D721Med (cell line): ENCODE measurements around the gene TMED10.

Source experiments
- DNase-seq: peaks from one replicate; pipeline ENCODE4 v3.0.0; 2011; ENCODE audit warnings: low spot score; ENCODE audit not compliant: insufficient read length
- FAIRE-seq: peaks from 2 replicates; lab custom pipeline; 2011; peaks lifted over from hg19 to GRCh38; lab: Jason Lieb, UNC
- TF ChIP-seq, protein P1 (sequence below): IDR thresholded peaks from 2 replicates; pipeline ENCODE4 v1.5.1; 2012; ENCODE audit warnings: mild to moderate bottlenecking, control low read depth; ENCODE audit not compliant: insufficient read depth; ENCODE audit errors: missing control alignments

Gene TMED10

DNA sequence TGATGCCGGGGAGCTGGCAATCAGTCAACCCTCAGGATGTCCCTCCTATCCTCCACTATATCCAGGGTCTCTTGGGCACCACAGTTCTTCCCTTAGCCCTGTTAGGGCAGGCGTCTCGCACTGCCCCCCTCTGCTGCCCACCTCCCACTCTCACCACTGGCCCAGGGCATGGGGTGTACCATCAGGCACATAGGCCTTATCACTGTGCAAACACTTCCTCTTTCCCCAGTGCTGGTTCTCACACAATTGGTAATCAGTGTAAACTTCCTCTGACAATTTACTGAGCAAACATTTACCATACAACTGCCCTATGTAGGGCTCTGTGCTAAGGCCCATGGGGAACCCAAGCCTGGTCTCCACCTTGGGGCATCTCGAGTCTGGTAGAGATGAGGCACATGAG is 20.1 kb upstream of the TMED10 start:
- TF ChIP-seq, protein P1, sequence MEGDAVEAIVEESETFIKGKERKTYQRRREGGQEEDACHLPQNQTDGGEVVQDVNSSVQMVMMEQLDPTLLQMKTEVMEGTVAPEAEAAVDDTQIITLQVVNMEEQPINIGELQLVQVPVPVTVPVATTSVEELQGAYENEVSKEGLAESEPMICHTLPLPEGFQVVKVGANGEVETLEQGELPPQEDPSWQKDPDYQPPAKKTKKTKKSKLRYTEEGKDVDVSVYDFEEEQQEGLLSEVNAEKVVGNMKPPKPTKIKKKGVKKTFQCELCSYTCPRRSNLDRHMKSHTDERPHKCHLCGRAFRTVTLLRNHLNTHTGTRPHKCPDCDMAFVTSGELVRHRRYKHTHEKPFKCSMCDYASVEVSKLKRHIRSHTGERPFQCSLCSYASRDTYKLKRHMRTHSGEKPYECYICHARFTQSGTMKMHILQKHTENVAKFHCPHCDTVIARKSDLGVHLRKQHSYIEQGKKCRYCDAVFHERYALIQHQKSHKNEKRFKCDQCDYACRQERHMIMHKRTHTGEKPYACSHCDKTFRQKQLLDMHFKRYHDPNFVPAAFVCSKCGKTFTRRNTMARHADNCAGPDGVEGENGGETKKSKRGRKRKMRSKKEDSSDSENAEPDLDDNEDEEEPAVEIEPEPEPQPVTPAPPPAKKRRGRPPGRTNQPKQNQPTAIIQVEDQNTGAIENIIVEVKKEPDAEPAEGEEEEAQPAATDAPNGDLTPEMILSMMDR = no peak
- no peak for FAIRE-seq
- no peak for DNase-seq

DNA sequence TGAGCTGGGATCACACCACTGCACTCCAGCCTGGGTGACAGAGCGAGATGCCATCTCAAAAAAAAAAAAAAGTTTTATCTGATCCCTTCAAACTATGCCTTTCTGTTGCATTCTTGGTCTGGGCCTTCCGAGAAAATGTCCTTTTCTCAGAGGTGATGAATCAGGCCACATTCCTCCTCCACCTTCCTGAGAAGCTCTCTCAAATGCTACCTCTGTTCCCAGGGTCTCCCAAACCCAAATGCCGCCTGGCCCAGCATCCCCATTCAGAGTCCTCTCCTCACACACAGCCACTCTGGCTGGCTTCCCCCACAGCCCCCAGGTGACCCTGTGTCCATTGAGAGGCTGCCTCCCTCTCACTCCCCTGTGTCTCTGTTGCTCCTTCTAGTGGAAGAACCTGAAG is 19.7 kb upstream of the TMED10 start:
- TF ChIP-seq, protein P1 = no peak
- no peak for DNase-seq
- FAIRE-seq = no peak

GRCh38 chr14:75191100-75191499 is 14.7 kb upstream of the TMED10 start:
- FAIRE-seq (no peak), DNase-seq (no peak)
- TF ChIP-seq, protein P1 = no peak

DNA sequence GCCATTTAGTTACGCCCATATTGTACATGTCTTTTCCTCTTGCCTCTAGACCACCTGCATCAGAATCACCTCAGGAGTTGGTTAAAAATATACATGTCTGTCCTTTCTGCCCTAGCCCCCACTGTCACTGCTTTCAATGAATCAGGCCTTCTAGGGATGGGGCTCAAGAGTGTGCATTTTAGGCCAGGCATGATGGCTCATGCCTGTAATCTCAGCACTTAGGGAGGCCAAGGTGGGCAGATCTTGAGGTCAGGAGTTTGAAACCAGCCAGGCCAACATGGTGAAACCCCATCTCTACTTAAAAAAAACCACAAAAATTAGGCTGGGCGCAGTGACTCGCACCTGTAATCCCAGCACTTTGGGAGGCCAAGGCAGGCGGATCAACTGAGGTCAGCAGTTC is 13.6 kb upstream of the TMED10 start:
- DNase-seq (no peak), FAIRE-seq (no peak)
- TF ChIP-seq, protein P1 = no peak

DNA sequence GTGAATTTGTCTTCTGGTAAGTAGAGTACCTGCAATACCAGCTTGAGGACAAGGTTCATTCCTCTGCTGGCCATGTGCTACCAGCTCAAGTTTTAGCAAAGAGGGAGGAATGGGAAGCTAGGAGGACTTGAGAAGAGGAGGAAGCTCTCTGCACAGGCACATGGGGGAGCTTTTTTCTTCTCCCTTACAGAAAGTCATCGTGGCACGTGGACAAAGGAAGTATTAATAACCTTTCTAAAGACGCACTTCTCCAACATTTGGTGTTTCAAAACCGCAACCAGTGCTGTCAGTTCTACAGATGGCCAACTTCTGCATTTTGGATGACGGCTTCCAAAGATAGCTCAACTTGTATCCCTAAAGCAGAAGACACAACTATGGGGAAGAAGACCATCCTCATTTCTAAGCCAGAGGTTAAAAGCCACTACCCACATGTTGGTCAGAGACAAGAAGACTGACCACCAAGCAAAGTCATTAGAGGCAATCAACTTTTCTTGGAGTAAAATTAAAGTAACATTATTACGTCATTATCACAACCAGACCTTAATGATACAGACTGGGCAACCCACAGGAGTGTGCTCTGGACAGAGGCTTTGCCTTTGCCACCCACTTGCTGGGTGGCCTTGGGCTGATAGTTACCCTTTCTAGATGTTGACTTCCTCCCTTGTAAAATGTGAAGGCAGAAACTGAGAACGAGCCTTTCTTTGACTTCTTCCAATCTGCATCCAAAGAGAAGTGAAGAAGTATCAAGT is 12.3 kb upstream of the TMED10 start:
- TF ChIP-seq, protein P1 = no peak
- DNase-seq (no peak), FAIRE-seq (no peak)

GRCh38 chr14:75188086-75188485 is 11.7 kb upstream of the TMED10 start:
- TF ChIP-seq, protein P1 = no peak
- FAIRE-seq (no peak), DNase-seq (no peak)

DNA sequence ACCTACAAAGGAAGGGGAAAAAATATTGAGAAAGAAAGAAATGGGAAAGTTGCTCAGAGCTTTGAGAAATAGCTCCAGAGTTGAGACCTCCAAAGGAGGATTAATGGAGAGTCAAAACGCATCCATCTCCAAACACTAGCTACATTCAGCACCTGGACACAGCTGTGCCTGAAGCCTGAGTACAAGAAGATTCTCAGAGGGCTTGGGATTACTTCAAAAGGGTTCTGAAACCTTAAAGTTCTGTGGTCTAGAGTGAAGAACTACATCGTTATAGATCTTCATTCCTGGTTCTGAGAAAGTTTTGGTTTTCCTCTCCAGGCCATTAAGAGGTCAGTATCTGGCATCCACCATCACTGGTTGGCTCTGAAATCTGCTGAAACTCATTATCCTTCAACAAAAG is 10.5 kb upstream of the TMED10 start:
- DNase-seq = no peak
- TF ChIP-seq, protein P1 = no peak
- no peak for FAIRE-seq
